Mucosa of gallbladder (tissue), 1 donor: ENCODE measurements around the gene KTI12. TPM values are rescaled to one million over a fixed set of nuclear protein-coding genes. Genes with fewer than 3 reads are reported as not detected.

Source experiments
- DNase-seq: peaks from one replicate; pipeline ENCODE4 v3.0.0-alpha.2; 2020; ENCODE audit warnings: low spot score
- total RNA-seq: library from RNA; stranded (reverse); gene quantifications from one replicate; pipeline ENCODE4 v1.2.1, GENCODE V29; 2021
- donor health status: DM: no; HTN: no; CAD: no.

KTI12 gene
- total RNA-seq, 1 donor from 2014 or later = 5.9 TPM

- DNase-seq = no peak
Measured at GRCh38 chr1:51988254-51988653, 45.4 kb downstream of the KTI12 start.

GRCh38 chr1:51986718-51987117 lies 46.9 kb downstream of the KTI12 start:
- DNase-seq = no peak

- DNase-seq = no peak
Measured at GRCh38 chr1:51982161-51982560, 51.4 kb downstream of the KTI12 start.

Other genes starting within 250 kb of the KTI12 start
- gene NRDC, start 155.1 kb downstream of the KTI12 start, total RNA-seq = 112 TPM
- 38.3 TPM for gene RAB3B, start 43.1 kb downstream of the KTI12 start, total RNA-seq
- 51.4 TPM for gene TXNDC12, start 21.4 kb upstream of the KTI12 start, total RNA-seq
- 29.1 TPM for gene BTF3L4, start 22.5 kb upstream of the KTI12 start, total RNA-seq
- gene ZFYVE9, start 108.3 kb upstream of the KTI12 start, total RNA-seq = 22.6 TPM